Osteocyte (in vitro differentiated cells): ENCODE data around the gene CDK4. TPM values are rescaled to one million over a fixed set of nuclear protein-coding genes. Genes with fewer than 3 reads are reported as not detected.
A peak's percentile ranks its signal among the peaks of the same experiment; 100 is the strongest.

Experiments used
- DNase-seq: peaks from one replicate; pipeline ENCODE4 v3.0.0; 2021; ENCODE audit warnings: mixed read lengths; ENCODE audit not compliant: unreplicated experiment; ENCODE audit errors: extremely low spot score
- H3K27ac Mint-ChIP-seq: one replicate; pipeline ENCODE4 v1.8.0; 2021; ENCODE audit warnings: mild to moderate bottlenecking, mixed read lengths; ENCODE audit not compliant: unreplicated experiment
- H3K27me3 Mint-ChIP-seq: one replicate; pipeline ENCODE4 v1.8.0; 2021; ENCODE audit warnings: mixed read lengths; ENCODE audit not compliant: unreplicated experiment
- H3K36me3 Mint-ChIP-seq: one replicate; pipeline ENCODE4 v1.8.0; 2021; ENCODE audit warnings: mixed read lengths; ENCODE audit not compliant: unreplicated experiment
- H3K4me1 Mint-ChIP-seq: one replicate; pipeline ENCODE4 v1.8.0; 2021; ENCODE audit warnings: mixed read lengths; ENCODE audit not compliant: unreplicated experiment
- H3K4me3 Mint-ChIP-seq: one replicate; pipeline ENCODE4 v1.8.0; 2021; ENCODE audit warnings: mild to moderate bottlenecking, moderate library complexity, mixed read lengths; ENCODE audit not compliant: unreplicated experiment
- H3K9me3 Mint-ChIP-seq: one replicate; pipeline ENCODE4 v1.8.0; 2021; ENCODE audit warnings: mixed read lengths; ENCODE audit not compliant: unreplicated experiment
- CTCF ChIP-seq: fragments of 200-600 bp; sonication (generic); IDR thresholded peaks from 2 replicates; pipeline ENCODE4 v1.5.0; 2021; ENCODE audit warnings: antibody characterized with exemption, mild to moderate bottlenecking, moderate library complexity
- total RNA-seq: library from RNA; stranded (reverse); gene quantifications from 2 replicates; pipeline ENCODE4 v1.2.1, GENCODE V29; 2021

Gene CDK4
- total RNA-seq, 1 donor from 2014 or later = 142 TPM

GRCh38 chr12:57713209-57713608 lies 38.9 kb downstream of the CDK4 start:
- Mint-ChIP-seq H3K27ac (no peak overlapping the region), H3K9me3 (peaks cover 6% of the 10 kb centered on the region), H3K36me3 (peaks cover 26% of the 10 kb centered on the region), H3K27me3 (no peaks in the 10 kb centered on the region), H3K4me1 (no peaks in the 10 kb centered on the region), H3K4me3 (no peak overlapping the region)
- DNase-seq = peak; percentile 65
- TF ChIP-seq CTCF = no peak

GRCh38 chr12:57712701-57713100 lies 39.4 kb downstream of the CDK4 start:
- no peak for TF ChIP-seq CTCF
- H3K4me3 Mint-ChIP-seq = no peak overlapping the region
- H3K9me3 Mint-ChIP-seq = peaks cover 6% of the 10 kb centered on the region
- no peak overlapping the region for H3K27ac Mint-ChIP-seq
- peaks cover 23% of the 10 kb centered on the region for H3K36me3 Mint-ChIP-seq
- no peaks in the 10 kb centered on the region for H3K4me1 Mint-ChIP-seq
- no peaks in the 10 kb centered on the region for H3K27me3 Mint-ChIP-seq
- DNase-seq = peak; percentile 19

GRCh38 chr12:57708296-57708695 lies 43.8 kb downstream of the CDK4 start:
- DNase-seq = no peak
- Mint-ChIP-seq H3K27ac (no peak overlapping the region), H3K27me3 (no peaks in the 10 kb centered on the region), H3K36me3 (peaks cover 41% of the 10 kb centered on the region), H3K4me3 (no peak overlapping the region), H3K9me3 (peaks cover 14% of the 10 kb centered on the region), H3K4me1 (no peaks in the 10 kb centered on the region)
- TF ChIP-seq CTCF = no peak

- Mint-ChIP-seq H3K27ac (no peak overlapping the region), H3K4me3 (no peak overlapping the region), H3K36me3 (peaks cover 46% of the 10 kb centered on the region)
Observed at GRCh38 chr12:57707250-57707649, 44.9 kb downstream of the CDK4 start.

GRCh38 chr12:57700317-57700716 lies 51.8 kb downstream of the CDK4 start:
- H3K9me3 Mint-ChIP-seq = peaks cover 15% of the 10 kb centered on the region
- H3K4me3 Mint-ChIP-seq = no peak overlapping the region
- TF ChIP-seq CTCF = no peak
- H3K4me1 Mint-ChIP-seq = no peaks in the 10 kb centered on the region
- no peak for DNase-seq
- H3K36me3 Mint-ChIP-seq = peaks cover 59% of the 10 kb centered on the region
- H3K27me3 Mint-ChIP-seq = no peaks in the 10 kb centered on the region
- H3K27ac Mint-ChIP-seq = no peak overlapping the region

More at GRCh38 chr12:57707250-57707649, 44.9 kb downstream of the CDK4 start:
- TF ChIP-seq CTCF = no peak
- no peaks in the 10 kb centered on the region for H3K4me1 Mint-ChIP-seq
- H3K9me3 Mint-ChIP-seq = peaks cover 21% of the 10 kb centered on the region
- H3K27me3 Mint-ChIP-seq = no peaks in the 10 kb centered on the region
- no peak for DNase-seq
